Hematopoietic multipotent progenitor cell treated with erythropoietin and hydrocortisone succinate and interleukin-3 and kit ligand, for 8 days (in vitro differentiated cells): ENCODE measurements around the gene CIAO2A.
"Not testable (repeated sequence)": the region's sequence is repeated elsewhere in the genome, so short reads cannot be mapped to it uniquely, and the experiment has no call there.

ENCODE experiments used
- DNase-seq: peaks from one replicate; pipeline ENCODE4 v3.0.0-alpha.2; 2015

Gene CIAO2A

GRCh38 chr15:64111679-64112050 lies 18.0 kb upstream of the CIAO2A start:
- no peak for DNase-seq

- no peak for DNase-seq
Observed at GRCh38 chr15:64110950-64111678, 17.5 kb upstream of the CIAO2A start.

GRCh38 chr15:64110108-64110701 lies 16.6 kb upstream of the CIAO2A start:
- peak; percentile 27 for DNase-seq

- DNase-seq = no peak
Observed at GRCh38 chr15:64107337-64107736, 13.7 kb upstream of the CIAO2A start.

- DNase-seq = no peak
Observed at GRCh38 chr15:64105113-64105704, 11.6 kb upstream of the CIAO2A start.

GRCh38 chr15:64102497-64102896 lies 8.9 kb upstream of the CIAO2A start:
- DNase-seq = no peak

- no peak for DNase-seq
Observed at GRCh38 chr15:64100958-64101357, 7.3 kb upstream of the CIAO2A start.

GRCh38 chr15:64099379-64099778 lies 5.7 kb upstream of the CIAO2A start:
- DNase-seq = no peak

GRCh38 chr15:64096668-64097384 lies 3.2 kb upstream of the CIAO2A start:
- peak; percentile 46 for DNase-seq

- DNase-seq = peak; percentile 95
Observed at GRCh38 chr15:64095795-64096667, 2.4 kb upstream of the CIAO2A start, which contains the start of gene SNX1. Gene SNX1 (plus strand): TSS chr15:64095982. CDS start chr15:64096014, 32 bp downstream.

GRCh38 chr15:64095431-64095794 lies 1.8 kb upstream of the CIAO2A start:
- no peak for DNase-seq

- DNase-seq = peak; percentile 80
Observed at GRCh38 chr15:64092864-64093626, 593 bp downstream of the CIAO2A start.

- peak; percentile 45 for DNase-seq
Observed at GRCh38 chr15:64092075-64092820, 1.4 kb downstream of the CIAO2A start.

GRCh38 chr15:64090527-64090926 lies 3.1 kb downstream of the CIAO2A start:
- no peak for DNase-seq

- DNase-seq = no peak
Observed at GRCh38 chr15:64089543-64090280, 3.9 kb downstream of the CIAO2A start.

- no peak for DNase-seq
Observed at GRCh38 chr15:64082757-64083156, 10.9 kb downstream of the CIAO2A start.

- DNase-seq = not testable (repeated sequence)
Observed at GRCh38 chr15:64073496-64073895, 20.1 kb downstream of the CIAO2A start.

GRCh38 chr15:64072812-64073211 lies 20.8 kb downstream of the CIAO2A start:
- DNase-seq = no peak

GRCh38 chr15:64071931-64072765 lies 21.5 kb downstream of the CIAO2A start:
- DNase-seq = peak; percentile 25
